ENCODE data around the gene TMEM126B. TPM values are rescaled to one million over a fixed set of nuclear protein-coding genes. Genes with fewer than 3 reads are reported as not detected.

The TMEM126B gene
- total RNA-seq, 1 donor from 2014 or later: 44.3 TPM

DNA sequence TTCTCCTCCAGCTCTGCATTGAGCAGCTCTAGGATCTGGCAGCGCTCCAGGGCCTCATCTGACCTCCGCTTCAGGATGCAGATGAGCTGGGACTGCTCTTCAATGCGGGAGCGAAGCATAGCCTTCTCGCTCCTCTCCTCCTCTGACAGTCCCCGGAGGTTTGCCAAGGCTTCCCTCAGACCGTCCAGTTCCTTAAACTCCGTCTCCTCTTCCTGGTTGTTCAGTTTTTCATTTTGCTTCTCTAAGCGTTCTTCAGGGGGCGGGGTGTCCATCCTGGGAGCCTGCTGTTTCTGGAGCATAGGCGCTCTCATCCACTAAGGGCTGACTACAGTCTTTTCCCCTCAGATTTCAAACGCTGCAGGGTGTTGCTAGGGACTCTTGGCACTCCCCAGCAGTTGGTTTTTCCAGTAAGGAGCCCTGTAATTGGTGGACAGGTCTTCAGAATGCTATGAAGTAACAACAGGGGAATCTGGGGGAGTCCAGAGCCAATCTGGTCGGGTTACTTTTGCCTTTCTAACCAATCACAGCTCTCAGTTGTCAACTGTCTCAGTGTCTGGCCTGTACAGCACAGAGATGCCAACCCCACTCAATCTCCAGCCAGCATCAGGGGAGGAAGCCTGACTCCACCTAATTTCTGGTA, 57.5 kb downstream of the TMEM126B start, which contains the start of gene CCDC89:
Gene CCDC89, minus strand, starts transcription at position 376 of the 640 bp plus-strand sequence. Its CDS starts 65 bp downstream, at position 311.
- TF ChIP-seq, protein P1, sequence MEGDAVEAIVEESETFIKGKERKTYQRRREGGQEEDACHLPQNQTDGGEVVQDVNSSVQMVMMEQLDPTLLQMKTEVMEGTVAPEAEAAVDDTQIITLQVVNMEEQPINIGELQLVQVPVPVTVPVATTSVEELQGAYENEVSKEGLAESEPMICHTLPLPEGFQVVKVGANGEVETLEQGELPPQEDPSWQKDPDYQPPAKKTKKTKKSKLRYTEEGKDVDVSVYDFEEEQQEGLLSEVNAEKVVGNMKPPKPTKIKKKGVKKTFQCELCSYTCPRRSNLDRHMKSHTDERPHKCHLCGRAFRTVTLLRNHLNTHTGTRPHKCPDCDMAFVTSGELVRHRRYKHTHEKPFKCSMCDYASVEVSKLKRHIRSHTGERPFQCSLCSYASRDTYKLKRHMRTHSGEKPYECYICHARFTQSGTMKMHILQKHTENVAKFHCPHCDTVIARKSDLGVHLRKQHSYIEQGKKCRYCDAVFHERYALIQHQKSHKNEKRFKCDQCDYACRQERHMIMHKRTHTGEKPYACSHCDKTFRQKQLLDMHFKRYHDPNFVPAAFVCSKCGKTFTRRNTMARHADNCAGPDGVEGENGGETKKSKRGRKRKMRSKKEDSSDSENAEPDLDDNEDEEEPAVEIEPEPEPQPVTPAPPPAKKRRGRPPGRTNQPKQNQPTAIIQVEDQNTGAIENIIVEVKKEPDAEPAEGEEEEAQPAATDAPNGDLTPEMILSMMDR (IDR thresholded peaks at IDR 0.05): no peak
- Mint-ChIP-seq H3K36me3 (ENCODE audit: unreplicated experiment) (no peaks in the 10 kb centered on the region), H3K27ac (ENCODE audit: unreplicated experiment) (no peak within 1 kb of the TSS), H3K27me3 (ENCODE audit: unreplicated experiment) (peaks cover 8% of the 10 kb centered on the region), H3K9me3 (ENCODE audit: unreplicated experiment) (no peaks in the 10 kb centered on the region), H3K4me3 (ENCODE audit: unreplicated experiment) (no peak within 1 kb of the TSS), H3K4me1 (ENCODE audit: unreplicated experiment) (peaks cover 1% of the 10 kb centered on the region)
- no peak for DNase-seq (ENCODE audit: extremely low spot score, unreplicated experiment)

Other genes starting within 250 kb of the TMEM126B start
- gene DLG2, start 1.2 kb upstream of the TMEM126B start, total RNA-seq: 1.2 and 2.1 TPM in 2 replicates
- gene TMEM126A, start 19.4 kb downstream of the TMEM126B start, total RNA-seq: 25.0 and 28.9 TPM in 2 replicates
- 38.0 and 44.7 TPM in 2 replicates for gene CREBZF, start 36.5 kb downstream of the TMEM126B start, total RNA-seq
- gene CCDC89, start 57.6 kb downstream of the TMEM126B start, total RNA-seq: not detected in 2 replicates
- gene SYTL2, start 182.5 kb downstream of the TMEM126B start, total RNA-seq: 4.0 and 5.1 TPM in 2 replicates
- gene CCDC83, start 226.8 kb downstream of the TMEM126B start, total RNA-seq: not detected in 2 replicates